ENCODE measurements around the gene SYTL5.

- TF ChIP-seq GATA2 (IDR thresholded peaks at IDR 0.05; ENCODE audit: low read depth, low read length) (no peak), GATA3 (IDR thresholded peaks at IDR 0.05; ENCODE audit: low read depth, low read length) (no peak)
Measured at GRCh38 chrX:37975421-37975820, 30.9 kb upstream of the SYTL5 start.

All from SH-SY5Y (cell line).